Measurements from ENCODE around the gene SDF2.

- TF ChIP-seq POLR2A (IDR thresholded peaks at IDR 0.05; ENCODE audit: low read depth, low read length) (no peak), JUNB (IDR thresholded peaks at IDR 0.05) (no peak), RCOR1 (conservative IDR thresholded peaks at IDR 0.05; ENCODE audit: low read depth, low read length) (no peak), EGR1 (IDR thresholded peaks at IDR 0.05; ENCODE audit: borderline replicate concordance in 1 of 2, low read depth in 2 of 2, low read length in 2 of 2) (no peak), CTCF (IDR thresholded peaks at IDR 0.05 in 2 of 3, conservative IDR thresholded peaks at IDR 0.05 in 1 of 3; ENCODE audit: control insufficient read depth in 2 of 3, extremely low read depth in 1 of 3, insufficient read depth in 1 of 3, low read depth in 3 of 3, low read length in 3 of 3) (no peak), EZH2 (IDR thresholded peaks at IDR 0.05; ENCODE audit: borderline replicate concordance, control insufficient read depth, low read depth, low read length) (no peak), JUND (IDR thresholded peaks at IDR 0.05; ENCODE audit: low read depth, low read length) (no peak), HDAC2 (IDR thresholded peaks at IDR 0.05) (no peak), BRCA1 (IDR thresholded peaks at IDR 0.05; ENCODE audit: low read depth, low read length) (no peak), IRF3 (IDR thresholded peaks at IDR 0.05) (no peak)
Measured at GRCh38 chr17:28634206-28634865, 27.4 kb downstream of the SDF2 start.

All from GM12878 (cell line).